ENCODE measurements around the gene SDK2. TPM values are rescaled to one million over a fixed set of nuclear protein-coding genes. Genes with fewer than 3 reads are reported as not detected.

SDK2 gene
- total and polyA plus RNA-seq, 2 of the 4 experiments (the other 2 are of a cell fraction): under 0.01 to 0.03 TPM

GRCh38 chr17:73410586-73411312, 233.5 kb downstream of the SDK2 start:
- Histone ChIP-seq H2BK5ac (ENCODE audit: low read depth, low read length, poor library complexity, severe bottlenecking) (no peak overlapping the region), H3K27me3 (ENCODE audit: control insufficient read depth, insufficient read depth, low read length) (peaks cover 5% of the 10 kb centered on the region; the same call in 1 of the 2 replicates), H2BK15ac (ENCODE audit: low read depth, low read length) (no peak overlapping the region), H3K56ac (ENCODE audit: extremely low read depth, insufficient read depth, low read length) (no peak overlapping the region), H3K9ac (ENCODE audit: low read depth, low read length) (no peak overlapping the region), H3K4me3 (ENCODE audit: insufficient read depth, low read depth, low read length) (no peak overlapping the region), H4K91ac (ENCODE audit: insufficient read depth, low read depth, low read length) (no peak overlapping the region), H3K4me2 (ENCODE audit: low read depth, low read length) (no peak overlapping the region), H3K14ac (replicated peaks; ENCODE audit: low read depth, low read length) (no peak overlapping the region), H4K20me1 (ENCODE audit: insufficient read depth, low read length) (no peaks in the 10 kb centered on the region), H4K5ac (ENCODE audit: low read depth, low read length) (no peak overlapping the region), H2BK120ac (ENCODE audit: low read depth, low read length) (no peak overlapping the region), H2BK20ac (ENCODE audit: low read depth, low read length) (no peak overlapping the region), H3K36me3 (ENCODE audit: control insufficient read depth, insufficient read depth, low read length) (no peaks in the 10 kb centered on the region), H3K9me3 (ENCODE audit: control insufficient read depth, insufficient read depth, low read length) (no peaks in the 10 kb centered on the region), H3K4me1 (ENCODE audit: control insufficient read depth, insufficient read depth, low read length) (no peaks in the 10 kb centered on the region), H3K4ac (ENCODE audit: low read depth, low read length) (no peak overlapping the region), H3K27ac (ENCODE audit: insufficient read depth, low read length) (no peak overlapping the region), H3K9me1 (ENCODE audit: insufficient read depth, low read length) (no peaks in the 10 kb centered on the region), H3K23ac (ENCODE audit: low read depth, low read length) (no peak overlapping the region), H4K8ac (ENCODE audit: low read depth in 2 of 2, low read length in 2 of 2) (no peak overlapping the region), H3K79me1 (ENCODE audit: low read depth in 1 of 2, low read length in 2 of 2) (no peaks in the 10 kb centered on the region), H2AFZ (replicated peaks; ENCODE audit: low read length, poor library complexity) (no peak overlapping the region), H2AK5ac (ENCODE audit: low read depth, low read length) (no peak overlapping the region), H2AK9ac (replicated peaks; ENCODE audit: low read depth, low read length, poor library complexity) (no peak overlapping the region), H3K18ac (ENCODE audit: low read depth, low read length) (no peak overlapping the region)
- 32% methylated on average over 6 of the region's 11 CpGs; no CpG with 5 or more reads in 1 of the 2 experiments for WGBS, 2 experiments (ENCODE audit: extremely low coverage in 2 of 2, insufficient read length in 1 of 2)
- BruUV-seq (replicated peaks): no TSS peak
- ChIA-PET POLR2A (ENCODE audit: unreplicated experiment) (no interaction called here), CTCF (interaction anchor here (0.7 to 1.1 kb wide), 2 partner anchors 19 to 92 kb away, joined by 3 read pairs; no protein-coding TSS in a partner anchor)
- TF ChIP-seq CEBPB (IDR thresholded peaks at IDR 0.05; ENCODE audit: low read depth, low read length): no peak
- TF ChIP-seq RFX5 (IDR thresholded peaks at IDR 0.05; ENCODE audit: low read depth, low read length): no peak
- TF ChIP-seq, protein P1, sequence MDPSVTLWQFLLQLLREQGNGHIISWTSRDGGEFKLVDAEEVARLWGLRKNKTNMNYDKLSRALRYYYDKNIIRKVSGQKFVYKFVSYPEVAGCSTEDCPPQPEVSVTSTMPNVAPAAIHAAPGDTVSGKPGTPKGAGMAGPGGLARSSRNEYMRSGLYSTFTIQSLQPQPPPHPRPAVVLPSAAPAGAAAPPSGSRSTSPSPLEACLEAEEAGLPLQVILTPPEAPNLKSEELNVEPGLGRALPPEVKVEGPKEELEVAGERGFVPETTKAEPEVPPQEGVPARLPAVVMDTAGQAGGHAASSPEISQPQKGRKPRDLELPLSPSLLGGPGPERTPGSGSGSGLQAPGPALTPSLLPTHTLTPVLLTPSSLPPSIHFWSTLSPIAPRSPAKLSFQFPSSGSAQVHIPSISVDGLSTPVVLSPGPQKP (IDR thresholded peaks at IDR 0.05; ENCODE audit: borderline replicate concordance, low read depth, low read length): no peak
- TF ChIP-seq, protein P2, sequence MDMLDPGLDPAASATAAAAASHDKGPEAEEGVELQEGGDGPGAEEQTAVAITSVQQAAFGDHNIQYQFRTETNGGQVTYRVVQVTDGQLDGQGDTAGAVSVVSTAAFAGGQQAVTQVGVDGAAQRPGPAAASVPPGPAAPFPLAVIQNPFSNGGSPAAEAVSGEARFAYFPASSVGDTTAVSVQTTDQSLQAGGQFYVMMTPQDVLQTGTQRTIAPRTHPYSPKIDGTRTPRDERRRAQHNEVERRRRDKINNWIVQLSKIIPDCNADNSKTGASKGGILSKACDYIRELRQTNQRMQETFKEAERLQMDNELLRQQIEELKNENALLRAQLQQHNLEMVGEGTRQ (IDR thresholded peaks at IDR 0.05; ENCODE audit: low read depth, low read length): no peak
- TF ChIP-seq MAZ (IDR thresholded peaks at IDR 0.05; ENCODE audit: borderline replicate concordance, low read depth, low read length): no peak
- no peak for TF ChIP-seq RCOR1 (IDR thresholded peaks at IDR 0.05; ENCODE audit: insufficient replicate concordance, low read length)
- no peak for TF ChIP-seq MAFK (IDR thresholded peaks at IDR 0.05; ENCODE audit: low read depth, low read length)
- TF ChIP-seq FOS (IDR thresholded peaks at IDR 0.05; ENCODE audit: low read depth, low read length): no peak
- no peak for TF ChIP-seq SMC3 (IDR thresholded peaks at IDR 0.05; ENCODE audit: low read depth, low read length)
- TF ChIP-seq MXI1 (IDR thresholded peaks at IDR 0.05; ENCODE audit: borderline replicate concordance, low read depth, low read length): no peak
- DNase-seq (no peak), ATAC-seq (ENCODE audit: low read depth) (no peak)
- in situ Hi-C loops (cut with MboI; ENCODE audit: low sequenced_read_pairs): no loop called here
- intact Hi-C loops (cut with micrococcal nuclease): no loop called here
- dilution Hi-C loops (cut with HindIII; ENCODE audit: low sequenced_read_pairs, unreplicated experiment): no loop called here
